Measurements from ENCODE around the gene MYBPH. TPM values are rescaled to one million over a fixed set of nuclear protein-coding genes. Genes with fewer than 3 reads are reported as not detected.

The MYBPH gene
- total RNA-seq, 2 donors from 2014 or later = not detected

- 90 to 95% methylated on average over 1 of the region's 1 CpG for WGBS, 2 donors
- ATAC-seq (no peak), DNase-seq (no peak)
- peak overlapping the region; percentile 74 to 87 (median 84) for H3K27ac ChIP-seq
- peaks cover 72% of the 10 kb centered on the region for H3K4me1 ChIP-seq
- no peaks in the 10 kb centered on the region for H3K36me3 ChIP-seq (replicated peaks in 1 of 2; ENCODE audit: insufficient read depth in 1 of 2, low read depth in 2 of 2)
- H3K9me3 ChIP-seq = no peaks in the 10 kb centered on the region
- TF ChIP-seq, protein P1, sequence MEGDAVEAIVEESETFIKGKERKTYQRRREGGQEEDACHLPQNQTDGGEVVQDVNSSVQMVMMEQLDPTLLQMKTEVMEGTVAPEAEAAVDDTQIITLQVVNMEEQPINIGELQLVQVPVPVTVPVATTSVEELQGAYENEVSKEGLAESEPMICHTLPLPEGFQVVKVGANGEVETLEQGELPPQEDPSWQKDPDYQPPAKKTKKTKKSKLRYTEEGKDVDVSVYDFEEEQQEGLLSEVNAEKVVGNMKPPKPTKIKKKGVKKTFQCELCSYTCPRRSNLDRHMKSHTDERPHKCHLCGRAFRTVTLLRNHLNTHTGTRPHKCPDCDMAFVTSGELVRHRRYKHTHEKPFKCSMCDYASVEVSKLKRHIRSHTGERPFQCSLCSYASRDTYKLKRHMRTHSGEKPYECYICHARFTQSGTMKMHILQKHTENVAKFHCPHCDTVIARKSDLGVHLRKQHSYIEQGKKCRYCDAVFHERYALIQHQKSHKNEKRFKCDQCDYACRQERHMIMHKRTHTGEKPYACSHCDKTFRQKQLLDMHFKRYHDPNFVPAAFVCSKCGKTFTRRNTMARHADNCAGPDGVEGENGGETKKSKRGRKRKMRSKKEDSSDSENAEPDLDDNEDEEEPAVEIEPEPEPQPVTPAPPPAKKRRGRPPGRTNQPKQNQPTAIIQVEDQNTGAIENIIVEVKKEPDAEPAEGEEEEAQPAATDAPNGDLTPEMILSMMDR (IDR thresholded peaks at IDR 0.05) = peak in 2 of 7 experiments; percentile 11 to 12
- no peak for TF ChIP-seq POLR2A (IDR thresholded peaks at IDR 0.05)
- no peaks in the 10 kb centered on the region for H3K27me3 ChIP-seq
- intact Hi-C loops (cut with DNase I) = no loop called here
- no peak overlapping the region for H3K4me3 ChIP-seq
These were observed 39.1 kb downstream of the MYBPH start for GRCh38 chr1:203136409-203137042.

GRCh38 chr1:203135636-203136305, 39.9 kb downstream of the MYBPH start:
- Histone ChIP-seq H3K4me3 (no peak overlapping the region), H3K4me1 (peaks cover 74% of the 10 kb centered on the region), H3K27ac (peak overlapping the region; percentile 74 to 87 (median 84)), H3K36me3 (replicated peaks in 1 of 2; ENCODE audit: insufficient read depth in 1 of 2, low read depth in 2 of 2) (no peaks in the 10 kb centered on the region), H3K27me3 (no peaks in the 10 kb centered on the region), H3K9me3 (no peaks in the 10 kb centered on the region)
- DNase-seq (peak; percentile 31 to 71 (median 60)), ATAC-seq (peak; percentile 88)
- WGBS, 2 donors = 19 to 24% methylated on average over 8 of the region's 8 CpGs
- intact Hi-C loops (cut with DNase I) = no loop called here
- peak in 2 of 3 donors; percentile 39 to 45 for TF ChIP-seq POLR2A (IDR thresholded peaks at IDR 0.05)
- TF ChIP-seq, protein P1 (IDR thresholded peaks at IDR 0.05) = no peak

DNA sequence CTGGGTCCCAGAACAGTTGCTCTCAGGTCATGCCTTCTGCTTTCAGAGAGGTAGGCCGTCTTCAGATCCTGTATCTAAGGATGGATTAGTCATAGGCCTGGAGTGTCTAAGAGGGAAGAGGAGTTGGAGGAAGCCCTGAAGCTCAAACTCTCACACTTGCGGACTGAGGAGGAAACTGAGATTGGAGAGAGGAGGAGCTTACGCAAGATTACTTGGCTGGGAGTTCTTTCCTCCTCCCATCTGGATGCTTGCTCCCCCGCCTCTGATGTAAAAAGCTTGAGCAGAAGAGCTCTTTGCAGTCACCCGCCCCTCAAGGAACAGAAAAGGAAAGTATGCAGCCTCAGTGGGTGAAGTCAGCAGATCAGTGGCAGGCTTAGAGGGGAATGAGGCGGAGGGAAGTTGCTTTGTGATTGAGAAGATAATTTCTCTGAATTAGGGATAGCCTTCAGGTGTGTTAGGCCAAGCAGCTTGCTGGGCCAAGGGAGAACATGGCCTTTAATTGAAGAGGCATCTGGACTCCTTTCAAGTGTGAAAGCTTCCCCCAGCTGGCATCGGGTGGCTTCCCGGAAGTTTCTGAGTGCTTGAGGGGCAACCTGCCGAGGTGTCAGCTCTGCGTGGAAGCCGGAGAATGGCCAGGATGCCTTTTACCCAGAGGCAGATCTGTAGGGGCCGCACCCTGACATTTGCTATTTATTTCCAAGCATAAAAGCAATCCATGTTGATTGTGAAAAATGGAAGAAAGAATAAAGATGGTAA, 41.5 kb downstream of the MYBPH start:
- Histone ChIP-seq H3K27ac (peak overlapping the region; percentile 6 to 86 (median 61)), H3K9me3 (no peaks in the 10 kb centered on the region), H3K27me3 (no peaks in the 10 kb centered on the region), H3K4me3 (no peak overlapping the region), H3K4me1 (peaks cover 72% of the 10 kb centered on the region), H3K36me3 (replicated peaks in 1 of 2; ENCODE audit: insufficient read depth in 1 of 2, low read depth in 2 of 2) (no peaks in the 10 kb centered on the region)
- intact Hi-C loops (cut with DNase I) = no loop called here
- 73 to 76% methylated on average over 12 of the region's 12 CpGs for whole genome bisulfite sequencing, 2 donors
- peak in 1 of 4 donors; percentile 42 for DNase-seq
- ATAC-seq = no peak
- TF ChIP-seq, protein P1 (IDR thresholded peaks at IDR 0.05) = no peak
- TF ChIP-seq POLR2A (IDR thresholded peaks at IDR 0.05) = no peak

GRCh38 chr1:203131548-203132200, 44.0 kb downstream of the MYBPH start:
- WGBS, 2 donors = 62 to 73% methylated on average over 5 to 8 of the region's 9 CpGs
- no peak for TF ChIP-seq POLR2A (IDR thresholded peaks at IDR 0.05)
- TF ChIP-seq, protein P1 (IDR thresholded peaks at IDR 0.05) = no peak
- H3K27me3 ChIP-seq = no peaks in the 10 kb centered on the region
- H3K4me1 ChIP-seq = peaks cover 80% of the 10 kb centered on the region
- no peaks in the 10 kb centered on the region for H3K9me3 ChIP-seq
- no peaks in the 10 kb centered on the region for H3K36me3 ChIP-seq (replicated peaks in 1 of 2; ENCODE audit: insufficient read depth in 1 of 2, low read depth in 2 of 2)
- H3K4me3 ChIP-seq = no peak overlapping the region
- H3K27ac ChIP-seq = peak overlapping the region in 3 of 4 donors; percentile 31 to 86 (median 78)
- no peak for ATAC-seq
- intact Hi-C loops (cut with DNase I) = no loop called here
- no peak for DNase-seq
